OCI-LY3 (cell line): ENCODE measurements around the gene ZC3H18.

ENCODE experiments used
- H2AFZ ChIP-seq: fragments of 200-600, 300-600 bp; shearing (Covaris generic); 2 replicates; pipeline ENCODE4 v1.6.0; 2014; ENCODE audit warnings: antibody characterized with exemption, low read depth, low read length
- H3K27ac ChIP-seq: fragments of 200-600, 300-600 bp; sonication (generic); 2 replicates; pipeline ENCODE4 v1.5.1; 2014; ENCODE audit warnings: mild to moderate bottlenecking, low read length, moderate library complexity, mixed read lengths
- H3K27me3 ChIP-seq: fragments of 200-600, 300-600 bp; sonication (generic); 2 replicates; pipeline ENCODE4 v1.6.1; 2014; ENCODE audit warnings: low read depth, low read length, mixed read lengths
- H3K36me3 ChIP-seq: fragments of 200-600, 300-600 bp; sonication (generic); replicated peaks from 2 replicates; pipeline ENCODE3; 2014; ENCODE audit warnings: low read depth, low read length, mixed read lengths
- H3K4me1 ChIP-seq: fragments of 300-600, 200-600 bp; sonication (generic); 2 replicates; pipeline ENCODE4 v1.6.1; 2014; ENCODE audit warnings: low read length, mixed read lengths
- H3K4me2 ChIP-seq: fragments of 200-600, 300-600 bp; sonication (generic); 2 replicates; pipeline ENCODE4 v1.6.1; 2014; ENCODE audit warnings: low read length, mixed read lengths
- H3K4me3 ChIP-seq: fragments of 300-600, 200-600 bp; sonication (generic); 2 replicates; pipeline ENCODE4 v1.5.1; 2014; ENCODE audit warnings: antibody characterized with exemption, mild to moderate bottlenecking, low read length, moderate library complexity
- H3K79me2 ChIP-seq: fragments of 300-600, 200-600 bp; shearing (Covaris generic); 2 replicates; pipeline ENCODE4 v1.6.1; 2014; ENCODE audit warnings: mild to moderate bottlenecking, low read length, mixed read lengths
- H3K9ac ChIP-seq: fragments of 300-600, 200-600 bp; shearing (Covaris generic); 2 replicates; pipeline ENCODE4 v1.6.0; 2014; ENCODE audit warnings: mild to moderate bottlenecking, low read length, moderate library complexity
- H3K9me3 ChIP-seq: fragments of 200-600, 300-600 bp; shearing (Covaris generic); 2 replicates; pipeline ENCODE4 v1.6.1; 2014; ENCODE audit warnings: low read length, mixed read lengths; ENCODE audit not compliant: insufficient read depth
- H4K20me1 ChIP-seq: fragments of 200-600, 300-600 bp; sonication (generic); 2 replicates; pipeline ENCODE4 v1.6.1; 2016; ENCODE audit warnings: low read length, mixed read lengths; ENCODE audit not compliant: insufficient read depth
- CTCF ChIP-seq: fragments of 200-600, 300-600 bp; sonication (generic); IDR thresholded peaks from 2 replicates; pipeline ENCODE4 v1.5.1; 2014; ENCODE audit warnings: antibody characterized with exemption, low read length, low read depth
- EZH2phosphoT487 ChIP-seq: fragments of 200-600 bp; shearing (Covaris generic); IDR thresholded peaks from 2 replicates; pipeline ENCODE4 v1.6.1; 2018; ENCODE audit warnings: antibody characterized with exemption, mixed run types, low read depth

Gene ZC3H18

GRCh38 chr16:88554711-88555264, 15.4 kb upstream of the ZC3H18 start:
- H3K9ac ChIP-seq = no peak overlapping the region
- H3K4me3 ChIP-seq = no peak overlapping the region
- no peak overlapping the region for H3K4me2 ChIP-seq
- no peak for TF ChIP-seq CTCF
- TF ChIP-seq EZH2phosphoT487 = no peak
- H3K36me3 ChIP-seq = no peaks in the 10 kb centered on the region
- H3K79me2 ChIP-seq = no peaks in the 10 kb centered on the region
- no peaks in the 10 kb centered on the region for H4K20me1 ChIP-seq
- H3K9me3 ChIP-seq = no peaks in the 10 kb centered on the region
- no peak overlapping the region for H3K27ac ChIP-seq
- H2AFZ ChIP-seq = no peak overlapping the region
- H3K27me3 ChIP-seq = 0 out of 2 replicates have a peak, but pooled peaks cover 8% of the 10 kb centered on the region
- H3K4me1 ChIP-seq = no peaks in the 10 kb centered on the region

DNA sequence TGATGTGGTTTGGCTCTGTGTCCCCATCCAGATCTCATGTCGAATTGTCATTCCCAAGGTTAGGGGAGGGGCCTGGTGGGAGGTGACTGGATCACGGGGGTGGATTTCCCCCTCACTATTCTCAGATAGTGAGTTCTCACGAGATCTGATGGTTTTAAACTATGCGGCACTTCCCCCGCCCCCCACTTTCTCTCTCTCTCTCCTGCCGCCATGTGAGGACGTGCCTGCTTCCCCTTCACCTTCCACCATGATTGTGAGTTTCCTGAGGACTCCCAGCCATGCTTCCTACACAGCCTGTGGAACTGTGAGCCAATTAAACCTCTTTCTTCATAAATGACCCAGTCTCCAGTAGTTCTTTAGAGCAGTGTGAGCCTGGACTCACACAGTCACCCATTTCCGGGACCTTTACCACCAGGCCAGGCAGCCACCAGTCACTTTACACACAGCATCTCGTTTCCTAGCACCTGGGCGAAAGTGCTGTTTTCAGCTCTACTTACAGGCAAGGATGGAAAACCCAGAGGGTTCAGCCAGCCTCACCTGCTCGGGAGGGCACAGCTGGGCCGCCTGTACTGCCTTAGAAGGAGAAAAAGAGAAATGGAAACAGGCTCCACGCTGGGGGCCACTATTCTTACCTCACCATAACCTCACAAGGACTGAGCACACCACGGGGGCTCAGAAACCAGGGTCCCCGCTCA, 13.8 kb upstream of the ZC3H18 start:
- Histone ChIP-seq H2AFZ (no peak overlapping the region), H3K4me2 (no peak overlapping the region), H3K9me3 (no peaks in the 10 kb centered on the region), H3K4me3 (no peak overlapping the region), H3K9ac (no peak overlapping the region), H3K27ac (no peak overlapping the region), H3K4me1 (no peaks in the 10 kb centered on the region), H3K79me2 (no peaks in the 10 kb centered on the region), H3K27me3 (0 out of 2 replicates have a peak, but pooled peaks cover 8% of the 10 kb centered on the region), H4K20me1 (no peaks in the 10 kb centered on the region), H3K36me3 (no peaks in the 10 kb centered on the region)
- no peak for TF ChIP-seq EZH2phosphoT487
- TF ChIP-seq CTCF = no peak

DNA sequence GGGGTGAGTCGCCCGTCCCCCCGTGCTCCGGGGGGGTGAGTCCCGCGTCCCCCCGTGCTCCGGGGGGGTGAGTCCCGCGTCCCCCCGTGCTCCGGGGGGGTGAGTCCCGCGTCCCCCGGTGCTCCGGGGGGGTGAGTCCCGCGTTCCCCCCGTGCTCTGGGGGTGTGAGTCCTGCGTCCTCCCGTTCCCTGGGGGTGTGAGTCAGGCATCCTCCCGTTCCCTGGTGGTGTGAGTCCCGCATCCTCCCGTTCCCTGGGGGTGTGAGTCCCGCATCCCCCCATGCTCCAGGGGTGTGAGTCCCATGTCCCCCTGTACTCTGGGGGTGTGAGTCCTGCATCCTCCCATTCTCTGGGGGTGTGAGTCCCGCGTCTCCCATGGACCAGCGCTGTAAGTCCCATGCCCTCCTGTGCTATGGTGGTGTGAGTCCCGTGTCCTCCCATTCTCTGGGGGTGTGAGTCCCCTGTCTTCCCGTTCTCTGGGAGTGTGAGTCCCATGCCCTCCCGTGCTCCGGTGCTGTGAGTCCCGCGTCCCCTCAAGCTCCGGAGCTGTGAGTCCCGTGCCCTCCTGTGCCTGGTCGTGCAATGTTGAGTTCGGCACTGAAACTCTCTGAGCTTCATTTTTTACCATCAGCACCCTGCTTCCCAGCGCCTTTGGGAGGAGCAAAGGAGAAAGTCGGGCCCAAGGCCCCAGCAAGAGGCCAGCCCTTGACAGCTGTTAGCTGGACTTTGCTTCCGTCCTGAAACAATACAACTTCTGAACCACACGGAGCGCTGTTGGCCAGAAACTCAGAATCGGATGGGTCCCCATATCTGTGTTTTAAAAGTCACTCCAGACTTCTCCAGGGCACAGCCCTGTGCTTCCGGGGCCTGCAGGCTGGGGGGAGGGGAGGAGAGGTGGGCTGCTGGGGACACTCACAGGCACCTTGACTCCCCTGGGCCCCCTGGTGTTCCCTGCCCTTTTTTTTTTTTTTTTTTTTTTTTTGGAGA, 11.5 kb upstream of the ZC3H18 start:
- Histone ChIP-seq H3K4me2 (no peak overlapping the region), H3K27me3 (0 out of 2 replicates have a peak, but pooled peaks cover 5% of the 10 kb centered on the region), H3K9ac (no peak overlapping the region), H3K9me3 (no peaks in the 10 kb centered on the region), H3K4me3 (no peak overlapping the region), H3K27ac (no peak overlapping the region), H3K36me3 (no peaks in the 10 kb centered on the region), H3K4me1 (0 out of 2 replicates have a peak, but pooled peaks cover 3% of the 10 kb centered on the region), H3K79me2 (no peaks in the 10 kb centered on the region), H2AFZ (no peak overlapping the region), H4K20me1 (no peaks in the 10 kb centered on the region)
- peak; percentile 19 for TF ChIP-seq CTCF
- no peak for TF ChIP-seq EZH2phosphoT487
